Renal cortex interstitium (tissue), 15 donors: ENCODE data around the gene ZNF280C. TPM values are rescaled to one million over a fixed set of nuclear protein-coding genes. Genes with fewer than 3 reads are reported as not detected.
"Not testable (repeated sequence)": the region's sequence is repeated elsewhere in the genome, so short reads cannot be mapped to it uniquely, and the experiment has no call there.

Experiments
- DNase-seq, 11 donors: peaks; one replicate each; pipeline ENCODE4 v3.0.0-alpha.2; 2013; ENCODE audit warnings: low read depth in 9 of 11, low spot score in 4 of 11; ENCODE audit errors: extremely low read depth in 1 of 11
- long read RNA-seq, 16 experiments: transcript quantifications; one replicate each; lab custom pipeline, GENCODE V29; 2026
- polyA plus RNA-seq, 3 donors: library from polyadenylated mRNA; unstranded; fragments of 120-200 nt; gene quantifications; one replicate each; pipeline ENCODE4 v1.2.1, GENCODE V29; 2013; ENCODE audit not compliant: insufficient read length in 3 of 3

The ZNF280C gene, protein sequence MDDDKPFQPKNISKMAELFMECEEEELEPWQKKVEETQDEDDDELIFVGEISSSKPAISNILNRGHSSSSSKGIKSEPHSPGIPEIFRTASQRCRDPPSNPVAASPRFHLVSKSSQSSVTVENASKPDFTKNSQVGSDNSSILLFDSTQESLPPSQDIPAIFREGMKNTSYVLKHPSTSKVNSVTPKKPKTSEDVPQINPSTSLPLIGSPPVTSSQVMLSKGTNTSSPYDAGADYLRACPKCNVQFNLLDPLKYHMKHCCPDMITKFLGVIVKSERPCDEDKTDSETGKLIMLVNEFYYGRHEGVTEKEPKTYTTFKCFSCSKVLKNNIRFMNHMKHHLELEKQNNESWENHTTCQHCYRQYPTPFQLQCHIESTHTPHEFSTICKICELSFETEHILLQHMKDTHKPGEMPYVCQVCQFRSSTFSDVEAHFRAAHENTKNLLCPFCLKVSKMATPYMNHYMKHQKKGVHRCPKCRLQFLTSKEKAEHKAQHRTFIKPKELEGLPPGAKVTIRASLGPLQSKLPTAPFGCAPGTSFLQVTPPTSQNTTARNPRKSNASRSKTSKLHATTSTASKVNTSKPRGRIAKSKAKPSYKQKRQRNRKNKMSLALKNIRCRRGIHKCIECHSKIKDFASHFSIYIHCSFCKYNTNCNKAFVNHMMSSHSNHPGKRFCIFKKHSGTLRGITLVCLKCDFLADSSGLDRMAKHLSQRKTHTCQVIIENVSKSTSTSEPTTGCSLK
- polyA plus RNA-seq = 1 to 10 TPM; 6.0 to 8.0 (median 7.3) TPM
- long read RNA-seq, donor 1 = 0 reads
- long read RNA-seq, donor 2 = 0 reads
- long read RNA-seq, donor 3 = 0 reads
- long read RNA-seq, donor 4 = 0 reads
- long read RNA-seq, donor 5, full-length matches to known transcripts = 2 of 2 reads
- long read RNA-seq, donor 5, partial matches to known transcripts = 0 of 2 reads
- long read RNA-seq, donor 5, other reads (novel, unspliced or antisense) = 0 of 2 reads
- long read RNA-seq, donor 6 = 0 reads
- long read RNA-seq, donor 7 = 0 reads
- long read RNA-seq, donor 8 = 0 reads
- long read RNA-seq, donor 9, full-length matches to known transcripts = 1 of 1 reads
- long read RNA-seq, donor 9, partial matches to known transcripts = 0 of 1 reads
- long read RNA-seq, donor 9, other reads (novel, unspliced or antisense) = 0 of 1 reads
- long read RNA-seq, donor 10, full-length matches to known transcripts = 1 of 1 reads
- long read RNA-seq, donor 10, partial matches to known transcripts = 0 of 1 reads
- long read RNA-seq, donor 10, other reads (novel, unspliced or antisense) = 0 of 1 reads
- long read RNA-seq, donor 11, full-length matches to known transcripts = 1 of 1 reads
- long read RNA-seq, donor 11, partial matches to known transcripts = 0 of 1 reads
- long read RNA-seq, donor 11, other reads (novel, unspliced or antisense) = 0 of 1 reads
- long read RNA-seq, donor 12 = 0 reads
- long read RNA-seq, donor 13, full-length matches to known transcripts = 2 of 2 reads
- long read RNA-seq, donor 13, partial matches to known transcripts = 0 of 2 reads
- long read RNA-seq, donor 13, other reads (novel, unspliced or antisense) = 0 of 2 reads
- long read RNA-seq, donor 14 = 0 reads
- long read RNA-seq, donor 15 = 0 reads
- long read RNA-seq, donor 16, full-length matches to known transcripts = 1 of 1 reads
- long read RNA-seq, donor 16, partial matches to known transcripts = 0 of 1 reads
- long read RNA-seq, donor 16, other reads (novel, unspliced or antisense) = 0 of 1 reads

- DNase-seq = peak; percentile 56 to 89 (median 83)
Observed at GRCh38 chrX:130268449-130269170, at the start of gene ZNF280C. TSS of gene ZNF280C (minus strand) at chrX:130268899. CDS start at chrX:130260449, 8,450 bp downstream.

DNA sequence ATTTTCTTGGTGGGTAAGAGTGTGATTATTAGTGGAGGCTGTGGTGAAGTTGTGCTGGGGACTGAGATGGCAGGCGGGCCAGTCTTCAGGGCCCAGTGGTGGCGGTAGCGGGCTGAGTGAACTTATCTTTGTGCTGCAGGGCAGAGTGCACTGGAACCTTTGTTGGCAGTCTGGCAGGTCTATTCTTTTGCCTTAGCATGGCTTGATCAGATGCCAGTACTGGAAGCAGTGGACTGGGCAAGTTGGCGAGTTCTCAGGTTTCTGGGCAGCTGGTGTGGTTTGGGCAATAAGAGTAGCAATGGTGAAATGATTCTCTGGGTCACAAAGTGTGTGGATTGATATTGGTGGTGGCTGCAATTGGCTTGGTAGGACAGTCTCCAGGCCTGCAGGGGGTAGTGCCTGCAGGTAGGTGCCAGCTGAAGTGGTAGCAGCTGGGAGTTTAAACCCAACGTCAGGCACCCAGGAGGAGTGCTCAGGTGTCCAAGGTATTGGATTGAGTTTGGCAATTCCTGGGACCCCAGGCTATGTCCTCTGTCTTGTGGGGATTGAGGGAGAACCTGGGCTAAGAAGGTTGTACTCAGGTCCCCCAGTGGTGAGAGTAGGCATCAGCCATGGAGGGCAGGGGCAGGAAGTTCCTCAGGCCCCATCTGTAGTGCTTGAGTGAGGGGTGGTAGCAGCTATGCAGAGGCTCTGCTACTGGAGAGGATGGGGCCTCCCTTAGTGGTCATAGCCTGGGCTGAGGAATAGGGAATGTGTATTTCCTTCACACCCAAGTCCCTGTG is 36.1 kb upstream of the ZNF280C start:
- no peak for DNase-seq

GRCh38 chrX:130301977-130302376 is 33.3 kb upstream of the ZNF280C start:
- no peak for DNase-seq

- no peak for DNase-seq
Observed at GRCh38 chrX:130301405-130301804, 32.7 kb upstream of the ZNF280C start.

DNA sequence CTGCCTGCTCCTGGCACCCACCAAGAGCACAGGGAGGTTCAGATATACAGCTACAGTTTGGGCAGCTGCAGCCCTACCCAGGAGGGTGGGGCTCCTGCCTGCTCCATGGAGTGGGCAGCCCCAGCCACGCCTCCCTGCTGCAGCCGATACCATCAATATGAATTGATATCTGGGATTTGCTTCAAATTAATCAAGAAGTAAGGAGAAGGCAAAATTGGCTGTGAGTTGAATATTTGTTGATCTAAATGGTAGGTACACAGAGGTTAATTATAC is 31.2 kb upstream of the ZNF280C start:
- DNase-seq = no peak

DNA sequence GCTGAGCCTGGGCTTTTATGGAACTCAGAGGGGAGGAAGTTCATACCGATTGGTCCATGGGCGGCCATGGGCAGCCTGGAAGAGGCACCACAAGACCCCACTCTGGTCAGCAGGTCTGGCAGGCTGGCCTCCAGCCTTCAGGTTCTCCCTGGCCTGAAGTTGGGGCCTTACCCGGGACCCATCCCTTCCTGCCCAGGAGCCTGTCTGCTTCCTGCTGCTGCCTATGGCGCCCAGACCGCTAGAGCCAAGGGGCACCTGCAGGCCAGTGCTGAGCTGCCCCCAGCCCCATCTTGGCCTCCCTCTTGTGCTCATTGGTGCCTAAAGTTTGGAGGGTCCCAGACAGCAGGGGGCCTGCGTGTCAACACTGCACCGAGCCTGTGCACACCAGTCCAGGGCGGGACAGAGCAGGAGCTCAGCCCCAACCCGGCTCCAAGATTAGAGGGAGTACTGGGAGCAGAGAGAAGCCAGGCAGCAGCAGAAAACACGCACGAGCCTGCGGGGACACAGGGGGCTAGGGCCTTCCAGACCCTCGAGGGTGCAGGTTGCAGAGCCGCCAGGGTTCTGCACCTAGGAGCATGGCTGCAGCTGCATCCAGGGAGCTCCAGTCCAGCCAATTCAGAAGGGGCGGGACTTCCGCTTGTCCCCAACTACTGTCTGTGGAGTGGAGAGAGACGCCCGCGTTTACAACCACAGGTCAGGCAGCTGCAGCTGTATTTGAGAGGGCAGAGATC is 30.7 kb upstream of the ZNF280C start:
- no peak for DNase-seq

DNA sequence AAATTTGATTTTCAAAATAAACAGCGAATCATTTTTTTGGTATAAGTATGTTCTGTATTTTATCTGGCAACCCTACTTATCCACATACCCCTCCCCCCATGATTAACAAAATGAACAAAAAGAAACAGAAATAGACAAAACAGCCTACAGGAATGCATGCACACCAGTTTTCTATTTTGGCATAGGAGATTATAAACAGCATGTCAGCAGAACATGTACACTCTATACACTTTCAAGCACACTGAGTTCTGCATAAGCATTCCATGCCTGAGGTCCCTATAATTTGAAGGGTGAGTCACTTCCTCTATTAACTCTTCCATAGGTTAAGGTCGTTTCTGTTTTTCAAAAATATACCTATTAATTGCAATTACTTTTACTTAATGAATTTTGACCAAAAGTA is 28.0 kb upstream of the ZNF280C start:
- DNase-seq = no peak

GRCh38 chrX:130296297-130296678 is 27.6 kb upstream of the ZNF280C start:
- no peak for DNase-seq

GRCh38 chrX:130295519-130296296 is 27.0 kb upstream of the ZNF280C start:
- DNase-seq = no peak

GRCh38 chrX:130287071-130287770 is 18.5 kb upstream of the ZNF280C start:
- no peak for DNase-seq

GRCh38 chrX:130285710-130286109 is 17.0 kb upstream of the ZNF280C start:
- DNase-seq = no peak

DNA sequence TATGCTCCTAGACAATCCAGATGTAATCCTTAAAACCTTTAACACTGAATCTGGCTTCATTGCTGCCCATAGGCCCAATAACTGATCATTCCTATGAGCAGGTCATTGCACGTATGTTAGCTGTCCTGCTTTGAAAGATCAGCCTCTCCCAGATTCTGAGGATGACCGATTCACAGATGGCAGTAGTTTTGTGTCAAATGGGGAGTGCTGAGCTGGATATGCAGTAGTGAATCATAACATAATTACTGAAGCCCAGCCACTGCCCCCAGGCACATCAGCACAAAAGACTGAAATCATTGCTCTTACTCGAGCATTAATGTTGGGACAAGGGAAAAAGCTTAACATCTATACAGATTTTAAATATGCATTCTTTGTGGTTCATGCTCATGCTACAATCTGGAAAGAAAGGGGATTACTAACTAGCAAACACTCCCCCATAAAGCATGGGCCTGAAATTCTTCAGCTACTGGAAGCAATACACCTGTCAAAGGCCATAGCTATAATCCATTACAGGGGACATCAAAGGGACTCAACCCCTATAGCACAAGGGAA is 16.4 kb upstream of the ZNF280C start:
- DNase-seq = no peak

GRCh38 chrX:130282151-130282550 is 13.5 kb upstream of the ZNF280C start:
- DNase-seq = no peak

- no peak for DNase-seq
Observed at GRCh38 chrX:130280901-130281300, 12.2 kb upstream of the ZNF280C start.

GRCh38 chrX:130272253-130272652 is 3.6 kb upstream of the ZNF280C start:
- not testable (repeated sequence) for DNase-seq
